ENCODE results near the gene FEZ2. TPM values are rescaled to one million over a fixed set of nuclear protein-coding genes. Genes with fewer than 3 reads are reported as not detected.

FEZ2 gene
- total RNA-seq, 1 experiment from 2014 or later, result 22.2 TPM

DNA sequence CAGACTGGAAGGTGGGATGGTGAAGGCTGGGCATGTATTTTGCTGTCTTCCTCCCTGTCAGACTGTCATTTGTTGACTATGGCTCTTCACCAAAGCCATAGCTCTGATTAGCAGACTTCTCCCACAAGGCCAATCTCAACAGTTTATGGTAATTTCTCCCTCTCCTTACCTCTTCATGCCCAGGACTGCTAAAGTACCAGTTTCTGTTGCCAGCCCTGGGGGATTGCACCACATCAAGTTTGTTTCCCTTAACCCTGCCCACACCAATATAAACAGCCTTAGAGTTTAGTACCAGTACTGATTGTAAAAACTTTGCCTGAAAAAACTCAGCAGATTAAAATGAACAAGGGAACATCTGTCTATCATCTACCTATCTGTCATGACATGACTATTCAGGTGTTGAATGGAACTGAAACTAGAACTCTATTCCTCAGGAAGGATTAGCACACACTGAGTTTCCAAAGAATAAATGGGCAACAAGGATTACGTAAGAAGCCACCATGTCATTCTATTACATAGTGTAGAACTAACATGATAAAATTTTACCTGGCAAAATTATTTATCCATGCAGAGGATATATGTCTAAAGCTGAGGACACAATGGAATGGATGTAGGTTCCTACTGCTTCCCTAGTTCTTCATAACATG is 13.7 kb downstream of the FEZ2 start:
- peaks cover 44% of the 10 kb centered on the region for H3K36me3 Mint-ChIP-seq
- no peak for TF ChIP-seq ZNF219 (CRISPR knock-in tag; IDR thresholded peaks at IDR 0.05; ENCODE audit: borderline replicate concordance)
- no peak for TF ChIP-seq JAZF1 (CRISPR knock-in tag; IDR thresholded peaks at IDR 0.05)
- TF ChIP-seq, protein P1, sequence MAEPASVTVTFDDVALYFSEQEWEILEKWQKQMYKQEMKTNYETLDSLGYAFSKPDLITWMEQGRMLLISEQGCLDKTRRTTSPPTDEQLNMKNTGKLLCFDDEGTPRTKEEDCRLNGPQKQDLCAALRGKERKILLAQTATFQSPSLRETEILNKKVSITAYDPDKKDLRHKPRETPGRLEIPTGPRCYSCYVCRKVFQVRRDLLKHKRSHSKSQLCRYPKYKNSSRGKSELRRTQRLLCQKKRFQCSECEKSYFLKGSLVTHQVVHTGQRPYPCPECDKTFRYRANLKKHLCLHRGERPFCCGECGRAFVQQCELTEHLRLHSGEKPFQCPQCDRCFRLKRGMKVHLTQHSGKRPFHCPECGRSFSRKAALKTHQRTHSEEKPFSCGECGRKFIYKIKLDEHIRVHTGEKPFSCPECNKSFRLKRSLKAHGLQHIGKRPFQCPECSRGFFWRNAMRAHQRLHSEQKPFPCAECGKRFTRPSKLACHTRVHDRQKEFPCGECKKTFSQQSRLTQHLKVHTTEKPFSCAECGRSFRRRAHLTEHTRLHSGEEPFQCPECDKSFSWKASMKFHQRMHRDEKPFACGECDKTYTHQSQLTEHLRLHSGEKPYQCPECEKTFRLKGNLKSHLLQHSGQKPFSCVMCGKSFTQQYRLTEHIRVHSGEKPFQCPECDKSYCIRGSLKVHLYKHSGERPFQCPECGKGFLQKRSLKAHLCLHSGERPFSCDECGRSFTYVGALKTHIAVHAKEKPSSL (CRISPR knock-in tag; conservative IDR thresholded peaks at IDR 0.05), result no peak
- TF ChIP-seq, protein P2, sequence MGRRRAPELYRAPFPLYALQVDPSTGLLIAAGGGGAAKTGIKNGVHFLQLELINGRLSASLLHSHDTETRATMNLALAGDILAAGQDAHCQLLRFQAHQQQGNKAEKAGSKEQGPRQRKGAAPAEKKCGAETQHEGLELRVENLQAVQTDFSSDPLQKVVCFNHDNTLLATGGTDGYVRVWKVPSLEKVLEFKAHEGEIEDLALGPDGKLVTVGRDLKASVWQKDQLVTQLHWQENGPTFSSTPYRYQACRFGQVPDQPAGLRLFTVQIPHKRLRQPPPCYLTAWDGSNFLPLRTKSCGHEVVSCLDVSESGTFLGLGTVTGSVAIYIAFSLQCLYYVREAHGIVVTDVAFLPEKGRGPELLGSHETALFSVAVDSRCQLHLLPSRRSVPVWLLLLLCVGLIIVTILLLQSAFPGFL (CRISPR knock-in tag; IDR thresholded peaks at IDR 0.05; ENCODE audit: borderline replicate concordance), result no peak
- TF ChIP-seq, protein P3, sequence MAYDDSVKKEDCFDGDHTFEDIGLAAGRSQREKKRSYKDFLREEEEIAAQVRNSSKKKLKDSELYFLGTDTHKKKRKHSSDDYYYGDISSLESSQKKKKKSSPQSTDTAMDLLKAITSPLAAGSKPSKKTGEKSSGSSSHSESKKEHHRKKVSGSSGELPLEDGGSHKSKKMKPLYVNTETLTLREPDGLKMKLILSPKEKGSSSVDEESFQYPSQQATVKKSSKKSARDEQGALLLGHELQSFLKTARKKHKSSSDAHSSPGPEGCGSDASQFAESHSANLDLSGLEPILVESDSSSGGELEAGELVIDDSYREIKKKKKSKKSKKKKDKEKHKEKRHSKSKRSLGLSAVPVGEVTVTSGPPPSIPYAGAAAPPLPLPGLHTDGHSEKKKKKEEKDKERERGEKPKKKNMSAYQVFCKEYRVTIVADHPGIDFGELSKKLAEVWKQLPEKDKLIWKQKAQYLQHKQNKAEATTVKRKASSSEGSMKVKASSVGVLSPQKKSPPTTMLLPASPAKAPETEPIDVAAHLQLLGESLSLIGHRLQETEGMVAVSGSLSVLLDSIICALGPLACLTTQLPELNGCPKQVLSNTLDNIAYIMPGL (CRISPR knock-in tag; IDR thresholded peaks at IDR 0.05), result no peak
- no peak for TF ChIP-seq GTF2I (CRISPR knock-in tag; conservative IDR thresholded peaks at IDR 0.05)
- TF ChIP-seq SOX15 (CRISPR knock-in tag; IDR thresholded peaks at IDR 0.05), result no peak
- TF ChIP-seq, protein P4, sequence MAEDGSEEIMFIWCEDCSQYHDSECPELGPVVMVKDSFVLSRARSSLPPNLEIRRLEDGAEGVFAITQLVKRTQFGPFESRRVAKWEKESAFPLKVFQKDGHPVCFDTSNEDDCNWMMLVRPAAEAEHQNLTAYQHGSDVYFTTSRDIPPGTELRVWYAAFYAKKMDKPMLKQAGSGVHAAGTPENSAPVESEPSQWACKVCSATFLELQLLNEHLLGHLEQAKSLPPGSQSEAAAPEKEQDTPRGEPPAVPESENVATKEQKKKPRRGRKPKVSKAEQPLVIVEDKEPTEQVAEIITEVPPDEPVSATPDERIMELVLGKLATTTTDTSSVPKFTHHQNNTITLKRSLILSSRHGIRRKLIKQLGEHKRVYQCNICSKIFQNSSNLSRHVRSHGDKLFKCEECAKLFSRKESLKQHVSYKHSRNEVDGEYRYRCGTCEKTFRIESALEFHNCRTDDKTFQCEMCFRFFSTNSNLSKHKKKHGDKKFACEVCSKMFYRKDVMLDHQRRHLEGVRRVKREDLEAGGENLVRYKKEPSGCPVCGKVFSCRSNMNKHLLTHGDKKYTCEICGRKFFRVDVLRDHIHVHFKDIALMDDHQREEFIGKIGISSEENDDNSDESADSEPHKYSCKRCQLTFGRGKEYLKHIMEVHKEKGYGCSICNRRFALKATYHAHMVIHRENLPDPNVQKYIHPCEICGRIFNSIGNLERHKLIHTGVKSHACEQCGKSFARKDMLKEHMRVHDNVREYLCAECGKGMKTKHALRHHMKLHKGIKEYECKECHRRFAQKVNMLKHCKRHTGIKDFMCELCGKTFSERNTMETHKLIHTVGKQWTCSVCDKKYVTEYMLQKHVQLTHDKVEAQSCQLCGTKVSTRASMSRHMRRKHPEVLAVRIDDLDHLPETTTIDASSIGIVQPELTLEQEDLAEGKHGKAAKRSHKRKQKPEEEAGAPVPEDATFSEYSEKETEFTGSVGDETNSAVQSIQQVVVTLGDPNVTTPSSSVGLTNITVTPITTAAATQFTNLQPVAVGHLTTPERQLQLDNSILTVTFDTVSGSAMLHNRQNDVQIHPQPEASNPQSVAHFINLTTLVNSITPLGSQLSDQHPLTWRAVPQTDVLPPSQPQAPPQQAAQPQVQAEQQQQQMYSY (CRISPR knock-in tag; IDR thresholded peaks at IDR 0.05), result no peak
- TF ChIP-seq, protein P5, sequence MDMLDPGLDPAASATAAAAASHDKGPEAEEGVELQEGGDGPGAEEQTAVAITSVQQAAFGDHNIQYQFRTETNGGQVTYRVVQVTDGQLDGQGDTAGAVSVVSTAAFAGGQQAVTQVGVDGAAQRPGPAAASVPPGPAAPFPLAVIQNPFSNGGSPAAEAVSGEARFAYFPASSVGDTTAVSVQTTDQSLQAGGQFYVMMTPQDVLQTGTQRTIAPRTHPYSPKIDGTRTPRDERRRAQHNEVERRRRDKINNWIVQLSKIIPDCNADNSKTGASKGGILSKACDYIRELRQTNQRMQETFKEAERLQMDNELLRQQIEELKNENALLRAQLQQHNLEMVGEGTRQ (CRISPR knock-in tag; IDR thresholded peaks at IDR 0.05), result no peak
- TF ChIP-seq ZNF263 (CRISPR knock-in tag; IDR thresholded peaks at IDR 0.05; ENCODE audit: low read depth), result no peak
- TF ChIP-seq ZNF396 (CRISPR knock-in tag; IDR thresholded peaks at IDR 0.05; ENCODE audit: borderline replicate concordance), result no peak
- no peak for TF ChIP-seq ZBTB21 (CRISPR knock-in tag; IDR thresholded peaks at IDR 0.05; ENCODE audit: borderline replicate concordance)
- no peak for TF ChIP-seq TCF7 (CRISPR knock-in tag; IDR thresholded peaks at IDR 0.05; ENCODE audit: low read depth)
- no peak for TF ChIP-seq CREB1 (CRISPR knock-in tag; IDR thresholded peaks at IDR 0.05)
- TF ChIP-seq, protein P6, sequence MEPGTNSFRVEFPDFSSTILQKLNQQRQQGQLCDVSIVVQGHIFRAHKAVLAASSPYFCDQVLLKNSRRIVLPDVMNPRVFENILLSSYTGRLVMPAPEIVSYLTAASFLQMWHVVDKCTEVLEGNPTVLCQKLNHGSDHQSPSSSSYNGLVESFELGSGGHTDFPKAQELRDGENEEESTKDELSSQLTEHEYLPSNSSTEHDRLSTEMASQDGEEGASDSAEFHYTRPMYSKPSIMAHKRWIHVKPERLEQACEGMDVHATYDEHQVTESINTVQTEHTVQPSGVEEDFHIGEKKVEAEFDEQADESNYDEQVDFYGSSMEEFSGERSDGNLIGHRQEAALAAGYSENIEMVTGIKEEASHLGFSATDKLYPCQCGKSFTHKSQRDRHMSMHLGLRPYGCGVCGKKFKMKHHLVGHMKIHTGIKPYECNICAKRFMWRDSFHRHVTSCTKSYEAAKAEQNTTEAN (CRISPR knock-in tag; IDR thresholded peaks at IDR 0.05), result no peak
- no peak for TF ChIP-seq NR3C1 (CRISPR knock-in tag; conservative IDR thresholded peaks at IDR 0.05; ENCODE audit: low read depth)
- TF ChIP-seq IRF2 (CRISPR knock-in tag; IDR thresholded peaks at IDR 0.05; ENCODE audit: borderline replicate concordance, low read depth), result no peak
- no peaks in the 10 kb centered on the region for H3K4me1 Mint-ChIP-seq
- no peaks in the 10 kb centered on the region for H3K9me3 Mint-ChIP-seq
- CTCF ChIA-PET, result no interaction called here
- no peaks in the 10 kb centered on the region for H3K27me3 Mint-ChIP-seq (ENCODE audit: low read depth)
- no peak overlapping the region for H3K4me3 Mint-ChIP-seq
- H3K27ac Mint-ChIP-seq, result no peak overlapping the region
- POLR2A ChIA-PET, result no interaction called here
- DNase-seq (ENCODE audit: low spot score), result no peak
- no peak for ATAC-seq

All from WTC11 (cell line).